DND-41 (cell line): ENCODE measurements around the gene VAV3.

Source experiments
- ATAC-seq: fragments of 200-7000 bp; cut with Tn5 transposase; 3 replicates; pipeline ENCODE4 v1.9.1; 2021; ENCODE audit warnings: low read depth; ENCODE audit not compliant: insufficient read depth
- DNase-seq: peaks from one replicate; pipeline ENCODE4 v3.0.0-alpha.2; 2020
- H2AFZ ChIP-seq: 2 replicates; pipeline ENCODE4 v1.6.0; 2012; ENCODE audit warnings: low read depth, low read length
- H3K27ac ChIP-seq: 2 replicates; pipeline ENCODE4 v1.5.1; 2012; ENCODE audit warnings: low read length, inconsistent platforms
- H3K27me3 ChIP-seq: fragments of 200-600 bp; sonication (generic); 2 replicates; pipeline ENCODE4 v1.6.0; 2012; ENCODE audit warnings: low read length, mild to moderate bottlenecking, inconsistent platforms; ENCODE audit not compliant: insufficient read depth, poor library complexity
- H3K36me3 ChIP-seq: 2 replicates; pipeline ENCODE4 v1.5.1; 2012; ENCODE audit warnings: low read length, inconsistent platforms; ENCODE audit not compliant: insufficient read depth
- H3K4me1 ChIP-seq: 2 replicates; pipeline ENCODE4 v1.5.1; 2012; ENCODE audit warnings: mild to moderate bottlenecking, low read length; ENCODE audit not compliant: insufficient read depth
- H3K4me2 ChIP-seq: 2 replicates; pipeline ENCODE4 v1.6.0; 2012; ENCODE audit warnings: mild to moderate bottlenecking, moderate library complexity, low read length, inconsistent platforms; ENCODE audit not compliant: insufficient read depth
- H3K4me3 ChIP-seq, 2 experiments: fragments of 200-600 bp in 1 of 2; shearing (Covaris generic) in 1 of 2; 2 replicates each; pipeline ENCODE4 v1.5.1; 2012 to 2016; ENCODE audit warnings: inconsistent platforms in 2 of 2, low read length in 2 of 2, mild to moderate bottlenecking in 2 of 2, low read depth in 1 of 2, moderate library complexity in 1 of 2
- H3K79me2 ChIP-seq: 2 replicates; pipeline ENCODE4 v1.6.0; 2012; ENCODE audit warnings: low read length, inconsistent platforms; ENCODE audit not compliant: insufficient read depth
- H3K9ac ChIP-seq: 2 replicates; pipeline ENCODE4 v1.6.0; 2012; ENCODE audit warnings: low read depth, mild to moderate bottlenecking, inconsistent platforms, low read length, moderate library complexity
- H3K9me3 ChIP-seq: 2 replicates; pipeline ENCODE4 v1.5.1; 2012; ENCODE audit warnings: low read length, moderate library complexity, mild to moderate bottlenecking, inconsistent platforms; ENCODE audit not compliant: insufficient read depth, severe bottlenecking
- H4K20me1 ChIP-seq: 2 replicates; pipeline ENCODE4 v1.6.0; 2012; ENCODE audit warnings: low read length; ENCODE audit not compliant: insufficient read depth
- CTCF ChIP-seq: IDR thresholded peaks from 2 replicates; pipeline ENCODE4 v1.5.1; 2012; ENCODE audit warnings: borderline replicate concordance, low read length, moderate library complexity, mild to moderate bottlenecking; ENCODE audit not compliant: poor library complexity, severe bottlenecking; ENCODE audit errors: extremely low read depth
- EZH2 ChIP-seq: IDR thresholded peaks from 3 replicates; pipeline ENCODE4 v1.6.1; 2012; ENCODE audit warnings: borderline replicate concordance, low read depth, mild to moderate bottlenecking, moderate library complexity, low read length, inconsistent platforms; ENCODE audit not compliant: severe bottlenecking

The VAV3 gene

DNA sequence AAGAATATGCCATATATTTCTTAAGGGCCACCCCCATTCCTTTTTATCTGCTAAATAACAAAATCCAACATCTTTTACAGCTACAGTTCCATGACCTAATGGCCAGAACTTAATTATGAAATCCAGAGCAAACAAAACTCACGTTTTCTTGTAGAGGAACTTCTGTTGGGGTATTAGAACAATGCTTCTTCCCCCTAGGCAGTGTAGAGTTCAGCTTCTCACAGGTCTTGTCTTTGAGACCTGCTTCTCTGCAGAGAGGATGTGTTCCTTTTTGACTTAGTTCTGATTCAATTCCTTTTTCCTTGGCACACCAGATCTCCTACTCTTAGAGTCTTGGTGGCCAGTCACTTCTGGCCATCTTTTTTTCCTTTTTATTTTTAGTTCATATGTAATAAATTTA, 22.2 kb downstream of the VAV3 start:
- no peak for TF ChIP-seq EZH2
- TF ChIP-seq CTCF: no peak
- no peaks in the 10 kb centered on the region for H3K27me3 ChIP-seq
- peaks cover 95% of the 10 kb centered on the region for H3K79me2 ChIP-seq
- no peaks in the 10 kb centered on the region; the same call in 1 of the 2 replicates for H3K36me3 ChIP-seq
- no peak overlapping the region for H3K9ac ChIP-seq
- H3K9me3 ChIP-seq: no peaks in the 10 kb centered on the region
- no peak overlapping the region for H3K4me2 ChIP-seq
- no peak overlapping the region for H2AFZ ChIP-seq
- peaks cover 73% of the 10 kb centered on the region for H3K4me1 ChIP-seq
- H4K20me1 ChIP-seq: no peaks in the 10 kb centered on the region; the same call in 1 of the 2 replicates
- H3K4me3 ChIP-seq: no peak overlapping the region
- H3K27ac ChIP-seq: peak overlapping the region; percentile 45
- DNase-seq (no peak), ATAC-seq (no peak)

DNA sequence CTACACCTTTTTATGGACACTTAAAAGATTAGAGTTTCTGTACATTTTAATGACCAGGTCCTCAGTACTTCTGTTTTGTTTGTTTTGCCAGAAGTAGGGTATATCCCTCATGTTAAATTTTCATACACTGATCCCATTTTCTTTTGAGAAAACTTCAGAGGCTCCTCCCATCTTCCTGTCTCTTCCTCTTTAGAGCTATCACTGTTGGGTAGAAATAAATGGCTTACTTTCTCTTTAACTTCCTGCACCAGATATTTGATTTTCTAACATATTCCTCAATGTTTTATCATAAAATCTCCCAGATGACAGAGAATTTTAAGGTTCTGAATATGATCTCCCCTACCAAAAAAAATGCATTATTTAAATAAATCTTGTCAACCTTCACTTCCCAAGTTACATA, 23.4 kb downstream of the VAV3 start:
- Histone ChIP-seq H3K79me2 (peaks cover 94% of the 10 kb centered on the region), H3K9ac (no peak overlapping the region), H2AFZ (no peak overlapping the region), H3K4me2 (no peak overlapping the region), H3K27me3 (no peaks in the 10 kb centered on the region), H3K27ac (peak overlapping the region; percentile 32), H3K4me3 (no peak overlapping the region), H3K9me3 (no peaks in the 10 kb centered on the region), H3K4me1 (peaks cover 80% of the 10 kb centered on the region), H3K36me3 (no peaks in the 10 kb centered on the region; the same call in 1 of the 2 replicates), H4K20me1 (peaks cover 3% of the 10 kb centered on the region; the same call in 1 of the 2 replicates)
- TF ChIP-seq EZH2 (no peak), CTCF (no peak)
- ATAC-seq (no peak), DNase-seq (no peak)

GRCh38 chr1:107941123-107941522, 23.9 kb downstream of the VAV3 start:
- no peak overlapping the region for H2AFZ ChIP-seq
- H3K9ac ChIP-seq: no peak overlapping the region
- no peaks in the 10 kb centered on the region for H3K9me3 ChIP-seq
- peaks cover 78% of the 10 kb centered on the region for H3K4me1 ChIP-seq
- H3K4me3 ChIP-seq: no peak overlapping the region
- H4K20me1 ChIP-seq: peaks cover 3% of the 10 kb centered on the region; the same call in 1 of the 2 replicates
- no peak overlapping the region for H3K27ac ChIP-seq
- H3K4me2 ChIP-seq: no peak overlapping the region
- peaks cover 93% of the 10 kb centered on the region for H3K79me2 ChIP-seq
- ATAC-seq (no peak), DNase-seq (no peak)
- H3K27me3 ChIP-seq: no peaks in the 10 kb centered on the region
- no peak for TF ChIP-seq EZH2
- TF ChIP-seq CTCF: no peak
- no peaks in the 10 kb centered on the region; the same call in 1 of the 2 replicates for H3K36me3 ChIP-seq
